Measurements from ENCODE around the gene STARD3NL.

DNA sequence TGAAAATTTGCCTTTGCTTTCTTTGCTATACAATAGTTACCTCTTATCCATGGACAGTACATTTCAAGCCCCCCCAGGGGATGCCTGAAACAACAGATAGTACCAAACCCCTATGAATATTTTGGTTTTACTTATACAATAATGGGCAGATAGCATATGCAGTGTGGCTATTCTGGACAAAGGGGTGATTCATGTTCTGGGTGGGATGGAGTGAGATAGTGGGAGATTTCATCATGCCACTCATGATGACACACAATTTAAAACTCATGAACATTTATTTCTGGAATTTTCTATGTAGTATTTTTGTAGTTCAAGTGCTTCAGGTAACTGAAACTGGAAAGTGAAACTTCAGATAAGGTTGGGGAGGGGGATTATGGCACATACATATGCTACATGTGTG lies 12.0 kb downstream of the STARD3NL start:
- TF ChIP-seq, protein P1, sequence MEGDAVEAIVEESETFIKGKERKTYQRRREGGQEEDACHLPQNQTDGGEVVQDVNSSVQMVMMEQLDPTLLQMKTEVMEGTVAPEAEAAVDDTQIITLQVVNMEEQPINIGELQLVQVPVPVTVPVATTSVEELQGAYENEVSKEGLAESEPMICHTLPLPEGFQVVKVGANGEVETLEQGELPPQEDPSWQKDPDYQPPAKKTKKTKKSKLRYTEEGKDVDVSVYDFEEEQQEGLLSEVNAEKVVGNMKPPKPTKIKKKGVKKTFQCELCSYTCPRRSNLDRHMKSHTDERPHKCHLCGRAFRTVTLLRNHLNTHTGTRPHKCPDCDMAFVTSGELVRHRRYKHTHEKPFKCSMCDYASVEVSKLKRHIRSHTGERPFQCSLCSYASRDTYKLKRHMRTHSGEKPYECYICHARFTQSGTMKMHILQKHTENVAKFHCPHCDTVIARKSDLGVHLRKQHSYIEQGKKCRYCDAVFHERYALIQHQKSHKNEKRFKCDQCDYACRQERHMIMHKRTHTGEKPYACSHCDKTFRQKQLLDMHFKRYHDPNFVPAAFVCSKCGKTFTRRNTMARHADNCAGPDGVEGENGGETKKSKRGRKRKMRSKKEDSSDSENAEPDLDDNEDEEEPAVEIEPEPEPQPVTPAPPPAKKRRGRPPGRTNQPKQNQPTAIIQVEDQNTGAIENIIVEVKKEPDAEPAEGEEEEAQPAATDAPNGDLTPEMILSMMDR (optimal IDR thresholded peaks at IDR 0.05 in 1 of 3, IDR thresholded peaks at IDR 0.05 in 1 of 3, conservative IDR thresholded peaks at IDR 0.05 in 1 of 3; ENCODE audit: extremely low read depth in 1 of 3, insufficient read depth in 2 of 3, low read length in 3 of 3), result no peak
- no peak for TF ChIP-seq EZH2 (IDR thresholded peaks at IDR 0.05; ENCODE audit: low read length)

All from keratinocyte (primary cell).